Islet of Langerhans (tissue), 1 donor: ENCODE measurements around the gene MORN1.

Experiments
- FAIRE-seq: peaks from one replicate; lab custom pipeline; 2011; peaks lifted over from hg19 to GRCh38; lab: Jason Lieb, UNC

The MORN1 gene

DNA sequence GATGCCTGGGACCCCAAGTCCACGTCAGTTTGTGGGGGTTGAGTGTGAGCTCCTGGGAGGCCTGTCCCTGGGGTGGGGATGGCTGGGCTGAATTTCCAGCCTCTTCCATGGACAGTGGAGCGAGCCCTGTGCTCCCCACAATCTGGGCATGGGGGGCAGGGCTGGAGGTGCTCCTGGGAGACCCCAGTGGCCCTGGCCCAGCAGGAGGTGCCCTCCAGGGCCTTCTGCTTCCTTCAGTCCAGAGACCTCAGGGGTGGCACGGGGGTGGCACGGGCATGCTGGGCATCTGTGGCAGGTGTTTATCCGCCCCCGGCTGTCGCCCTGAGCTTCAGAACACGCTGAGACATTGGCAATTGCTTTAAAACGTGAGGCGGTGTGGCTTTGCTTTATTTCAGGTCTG lies 40.9 kb downstream of the MORN1 start:
- FAIRE-seq: no peak

DNA sequence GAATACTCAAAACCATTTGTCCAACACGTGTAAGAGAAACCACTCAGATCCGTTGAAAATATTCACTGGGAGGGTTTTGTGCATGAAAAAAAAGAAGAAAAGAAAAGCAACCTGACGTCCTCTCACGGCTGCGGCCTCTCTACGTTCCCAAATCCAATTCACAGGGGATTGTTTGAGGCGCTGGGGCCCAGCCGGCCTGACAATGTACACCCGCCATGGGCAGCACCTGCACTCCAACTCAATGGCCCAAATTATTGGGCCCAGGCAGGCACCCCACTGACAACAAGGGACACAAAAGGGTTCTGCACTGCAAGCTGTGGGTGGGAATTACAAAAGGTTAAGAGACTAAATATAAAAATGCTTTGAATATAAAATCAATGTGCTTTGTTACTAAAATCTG lies 41.5 kb downstream of the MORN1 start:
- FAIRE-seq: no peak

DNA sequence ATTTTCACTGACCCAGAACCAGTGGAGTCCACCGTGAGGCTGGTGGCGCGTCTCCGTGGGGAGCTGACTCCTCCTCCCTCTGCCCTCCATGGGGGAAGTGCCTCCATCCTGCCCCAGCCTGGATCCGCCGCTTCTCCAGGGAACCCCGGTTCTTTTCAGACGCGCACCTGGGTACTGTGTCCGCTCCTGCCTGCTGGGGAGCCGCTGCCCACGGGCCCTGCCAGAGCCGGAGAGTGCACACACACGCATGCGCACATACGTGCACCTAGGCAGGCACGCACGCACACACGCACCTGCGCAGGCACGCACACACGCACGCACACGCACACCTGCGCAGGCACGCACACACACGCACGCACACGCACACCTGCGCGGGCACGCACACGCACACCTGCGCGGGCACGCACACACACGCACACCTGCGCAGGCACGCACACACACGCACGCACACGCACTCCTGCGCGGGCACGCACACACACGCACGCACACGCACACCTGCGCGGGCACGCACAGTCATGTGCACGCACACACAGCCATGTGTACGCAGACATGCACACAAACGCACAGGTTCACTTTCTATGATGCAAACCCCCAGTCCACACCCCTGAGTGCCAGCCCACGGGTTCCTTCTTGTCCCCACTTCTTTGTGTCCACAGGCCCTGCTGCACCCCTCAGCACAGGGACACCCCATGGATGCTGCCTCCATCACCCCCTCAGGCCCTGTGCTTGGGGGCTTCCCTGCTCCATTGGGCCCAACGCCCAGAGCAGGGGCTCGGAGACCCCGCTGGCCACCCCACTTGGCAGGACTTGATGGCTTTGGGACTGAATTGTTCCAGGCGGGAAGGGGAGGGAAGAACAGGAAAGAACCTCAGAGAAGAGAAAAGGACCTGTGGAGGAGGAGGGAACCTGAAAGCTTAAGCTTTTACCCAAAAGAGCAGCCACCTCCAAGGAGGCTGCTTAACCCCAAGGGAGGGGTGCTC lies 42.7 kb downstream of the MORN1 start:
- no peak for FAIRE-seq

DNA sequence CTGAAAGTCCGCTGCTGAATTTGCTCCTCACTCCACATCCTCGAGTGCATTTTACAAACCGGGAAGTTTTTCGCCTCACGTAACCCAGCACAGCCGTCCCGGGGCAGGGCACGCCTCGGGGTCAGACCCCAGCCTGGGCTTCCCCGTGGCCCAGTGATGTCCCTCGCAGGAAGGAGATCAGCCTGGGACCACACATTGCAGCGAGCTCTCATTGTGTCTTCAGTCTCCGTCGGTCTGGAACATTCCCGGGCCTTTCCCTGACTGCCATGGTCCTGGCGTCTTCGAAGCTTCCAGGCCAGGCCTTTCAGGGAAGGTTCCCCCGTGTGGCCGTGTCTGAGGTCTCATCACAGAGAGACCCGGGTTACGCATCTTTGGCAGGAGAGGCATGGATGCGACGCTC lies 43.5 kb downstream of the MORN1 start:
- no peak for FAIRE-seq

DNA sequence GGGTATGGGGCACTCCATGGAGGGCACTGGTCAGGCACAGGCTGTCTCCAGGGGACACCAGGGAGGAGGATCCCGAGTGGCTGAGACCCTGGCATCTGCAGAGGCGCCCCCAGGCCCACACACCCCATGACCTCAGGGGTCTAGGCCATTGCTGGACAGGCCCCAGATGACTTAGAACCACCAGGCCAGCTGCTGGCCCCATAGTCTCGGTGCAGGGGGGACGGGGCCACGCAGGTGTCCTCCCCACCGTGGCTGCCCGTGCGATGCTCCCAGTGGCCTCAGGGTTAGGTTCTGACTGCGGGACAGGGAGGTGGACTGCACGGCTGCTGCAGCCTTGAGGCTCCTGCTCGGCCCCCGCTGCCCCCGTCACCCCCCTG lies 44.0 kb downstream of the MORN1 start:
- no peak for FAIRE-seq

DNA sequence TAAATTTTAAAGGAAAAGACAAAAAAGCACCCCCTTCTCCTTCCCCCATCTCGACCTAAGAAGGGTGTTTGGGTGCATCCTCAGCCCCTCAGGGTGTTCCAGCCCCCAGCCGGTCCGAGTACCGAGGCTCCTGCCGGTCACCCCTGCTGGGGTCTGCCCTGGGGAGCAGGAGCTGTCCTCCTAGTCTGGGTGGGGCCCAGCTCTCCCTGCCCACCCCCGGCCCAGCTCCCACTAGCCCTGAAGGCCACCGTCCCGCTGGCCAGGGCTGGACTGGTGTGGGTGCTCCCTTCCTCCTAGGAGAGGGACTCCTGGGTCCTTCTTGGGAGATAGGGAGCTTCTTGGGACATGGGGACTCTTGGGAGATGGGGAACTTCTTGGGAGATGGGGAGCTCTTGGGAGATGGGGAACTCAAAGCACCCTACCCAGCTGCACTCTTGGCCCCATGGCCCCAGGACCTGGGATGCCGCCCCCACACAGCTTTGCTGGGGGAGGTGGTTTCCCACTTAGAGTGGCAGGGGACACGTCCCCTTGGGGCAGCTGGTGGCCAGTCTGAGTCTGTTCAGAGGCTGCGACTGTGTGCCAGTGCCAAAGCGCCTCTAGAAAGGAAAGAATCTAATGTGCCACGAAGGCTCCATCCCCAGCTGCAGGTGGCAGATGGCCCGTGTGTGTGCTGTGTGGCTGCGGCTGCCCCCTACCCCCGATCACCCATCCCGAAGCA lies 44.5 kb downstream of the MORN1 start:
- no peak for FAIRE-seq

DNA sequence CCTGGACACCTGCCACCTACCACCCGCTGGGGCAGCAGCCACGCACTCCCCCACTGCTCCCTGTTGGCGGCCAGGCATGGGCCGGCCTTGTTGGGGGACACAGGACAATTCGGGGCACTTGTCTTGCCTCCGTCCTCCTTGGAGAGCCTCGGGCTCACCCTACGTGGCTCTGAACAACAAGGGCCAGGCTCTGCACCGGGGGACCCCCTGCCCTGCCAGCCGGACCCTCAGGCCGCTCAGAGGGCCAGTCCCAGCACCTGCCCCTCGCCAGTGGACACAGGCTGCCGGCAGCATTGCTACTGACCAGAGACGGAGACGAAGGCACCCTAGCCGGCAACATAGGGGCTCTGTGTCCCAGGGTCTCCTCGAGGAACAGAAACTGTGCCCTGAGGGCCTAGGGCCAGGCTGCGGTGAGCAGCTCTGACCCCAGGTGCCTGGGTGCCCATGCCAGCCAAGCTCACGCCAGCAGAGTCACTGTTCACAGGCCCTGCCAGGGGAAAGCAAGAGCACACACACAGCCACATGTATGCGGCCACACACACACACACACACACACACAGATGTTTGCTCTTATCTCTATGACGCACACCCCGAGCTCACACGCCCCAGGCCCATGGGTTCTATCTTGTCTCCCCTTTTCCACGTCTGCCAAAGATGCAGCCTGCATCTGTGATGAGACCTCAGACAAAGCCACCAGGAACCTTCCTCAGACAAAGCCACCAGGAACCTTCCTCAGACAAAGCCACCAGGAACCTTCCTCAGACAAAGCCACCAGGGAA lies 45.9 kb downstream of the MORN1 start:
- no peak for FAIRE-seq

DNA sequence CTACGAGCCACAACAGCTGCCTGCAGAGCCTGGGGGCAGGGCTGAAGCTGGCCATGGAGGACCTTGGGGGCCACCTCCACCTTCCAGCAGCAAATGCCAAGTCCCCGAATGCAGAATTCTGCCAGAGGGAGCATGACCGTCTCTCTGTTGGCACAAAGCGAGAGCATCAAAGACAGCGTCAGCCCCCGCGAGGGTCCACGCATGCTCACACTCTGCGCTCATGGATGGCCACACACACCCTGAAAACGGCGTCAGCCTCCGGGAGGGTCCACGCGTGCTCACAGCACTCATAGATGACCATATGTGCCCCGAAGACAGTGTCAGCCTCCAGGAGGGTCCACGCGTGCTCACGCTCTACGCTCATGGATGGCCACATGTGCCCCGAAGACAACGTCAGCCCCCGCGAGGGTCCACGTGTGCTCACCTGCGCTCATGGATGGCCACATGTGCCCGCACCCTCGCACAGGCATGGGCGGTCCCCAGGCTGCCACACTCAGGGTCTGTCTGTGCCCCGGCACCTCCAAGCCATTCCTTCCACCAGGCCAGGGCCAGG lies 46.5 kb downstream of the MORN1 start:
- FAIRE-seq: no peak

DNA sequence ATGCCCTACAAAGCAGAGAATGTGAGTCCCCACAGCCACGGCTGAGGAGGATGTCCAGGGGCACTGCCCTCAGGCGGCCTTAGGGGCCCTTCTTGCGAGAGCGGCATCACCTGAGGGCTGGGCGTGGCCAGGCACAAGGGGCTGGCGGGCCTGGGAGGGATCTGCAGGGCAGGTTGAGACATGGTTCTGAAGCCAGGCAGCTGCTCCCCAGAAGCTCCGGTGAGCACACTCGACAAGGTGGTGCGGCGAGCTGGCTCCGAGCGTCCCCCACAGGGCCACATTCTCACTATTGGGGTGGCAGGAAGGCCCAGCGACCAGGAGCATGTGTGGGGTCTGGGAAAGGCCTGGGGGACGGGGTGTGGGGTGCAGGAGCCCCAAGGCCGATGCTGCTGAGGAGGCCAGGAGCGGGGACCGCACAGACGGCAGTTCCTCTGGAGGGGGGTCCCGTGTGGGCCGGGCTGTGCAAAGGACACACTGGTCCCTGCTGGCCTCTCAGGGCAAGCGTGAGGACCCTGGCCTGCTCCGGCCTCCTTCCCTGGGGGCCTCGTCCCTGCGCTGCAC lies 47.2 kb downstream of the MORN1 start:
- no peak for FAIRE-seq

DNA sequence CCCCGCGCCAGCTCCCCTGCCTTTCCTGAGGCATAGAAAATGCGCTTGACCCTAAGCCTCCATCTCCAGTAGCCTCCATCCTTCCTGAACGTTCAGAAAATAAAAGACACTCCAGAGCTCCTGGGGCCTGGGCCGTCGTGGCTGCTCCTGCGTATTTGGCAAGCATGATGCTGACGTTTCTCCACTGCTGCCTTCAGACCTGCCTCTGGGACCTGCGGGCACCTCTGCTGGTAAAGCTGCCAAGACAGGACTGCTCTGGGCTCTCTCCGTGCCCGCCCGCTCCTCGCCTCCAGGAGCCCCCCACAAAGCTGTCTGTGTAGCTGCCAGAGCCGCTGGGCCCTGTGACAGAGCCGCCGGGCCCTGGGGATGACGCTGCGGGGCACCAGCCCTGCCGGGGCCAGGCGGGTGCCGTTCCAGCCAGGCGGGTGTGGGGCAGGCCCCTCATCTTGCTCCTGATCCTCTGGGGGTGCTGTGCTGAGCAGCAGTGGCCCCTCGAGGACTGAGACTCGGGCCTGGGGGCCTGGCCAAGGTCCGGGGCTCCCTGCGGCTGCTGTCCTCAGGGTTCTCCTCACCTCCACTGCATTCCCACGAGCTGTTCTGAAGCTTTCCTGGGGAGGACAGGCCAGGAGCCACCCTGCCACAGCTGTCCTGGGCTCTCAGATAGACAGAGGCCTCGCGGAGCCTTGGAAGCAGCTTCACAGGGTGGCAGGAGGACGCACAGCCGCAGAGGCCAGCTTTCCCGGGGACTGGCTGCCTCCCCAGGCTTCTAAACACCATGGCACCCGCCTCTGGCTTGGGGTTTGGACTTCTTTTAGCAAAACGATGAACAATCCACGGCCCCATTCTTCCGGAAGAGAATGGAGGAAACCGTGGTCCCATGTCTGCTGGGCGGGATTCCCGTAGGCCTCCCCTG lies 48.1 kb downstream of the MORN1 start:
- no peak for FAIRE-seq

DNA sequence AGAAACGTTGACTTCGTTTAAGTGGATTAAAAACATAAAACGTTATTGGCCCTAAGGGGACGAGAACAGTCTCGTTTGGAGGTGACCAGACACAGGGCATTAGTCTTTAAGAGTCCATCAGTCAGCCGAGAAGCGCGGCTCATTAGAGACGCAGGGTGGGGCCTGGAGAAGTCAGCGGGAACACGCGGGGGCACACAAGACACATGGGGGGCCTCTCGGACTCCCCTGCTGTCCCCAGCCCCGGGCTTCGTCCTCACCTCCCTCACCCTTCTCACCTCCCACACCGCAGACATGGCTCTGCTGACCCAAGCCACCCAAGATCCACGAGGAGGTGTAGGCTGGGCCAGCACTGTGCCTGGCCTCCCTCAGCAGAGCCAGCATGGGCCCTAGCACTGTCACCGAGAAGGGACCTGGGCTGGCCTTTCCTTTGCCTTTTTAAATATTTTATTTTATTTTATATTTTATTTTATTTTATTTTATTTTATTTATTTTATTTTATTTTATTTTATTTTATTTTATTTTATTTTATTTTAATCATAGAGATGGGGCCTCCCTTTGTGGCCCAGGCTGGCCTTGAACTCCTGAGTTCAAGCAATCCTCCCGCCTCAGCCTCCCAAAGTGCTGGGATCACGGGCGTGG lies 48.9 kb downstream of the MORN1 start:
- no peak for FAIRE-seq

DNA sequence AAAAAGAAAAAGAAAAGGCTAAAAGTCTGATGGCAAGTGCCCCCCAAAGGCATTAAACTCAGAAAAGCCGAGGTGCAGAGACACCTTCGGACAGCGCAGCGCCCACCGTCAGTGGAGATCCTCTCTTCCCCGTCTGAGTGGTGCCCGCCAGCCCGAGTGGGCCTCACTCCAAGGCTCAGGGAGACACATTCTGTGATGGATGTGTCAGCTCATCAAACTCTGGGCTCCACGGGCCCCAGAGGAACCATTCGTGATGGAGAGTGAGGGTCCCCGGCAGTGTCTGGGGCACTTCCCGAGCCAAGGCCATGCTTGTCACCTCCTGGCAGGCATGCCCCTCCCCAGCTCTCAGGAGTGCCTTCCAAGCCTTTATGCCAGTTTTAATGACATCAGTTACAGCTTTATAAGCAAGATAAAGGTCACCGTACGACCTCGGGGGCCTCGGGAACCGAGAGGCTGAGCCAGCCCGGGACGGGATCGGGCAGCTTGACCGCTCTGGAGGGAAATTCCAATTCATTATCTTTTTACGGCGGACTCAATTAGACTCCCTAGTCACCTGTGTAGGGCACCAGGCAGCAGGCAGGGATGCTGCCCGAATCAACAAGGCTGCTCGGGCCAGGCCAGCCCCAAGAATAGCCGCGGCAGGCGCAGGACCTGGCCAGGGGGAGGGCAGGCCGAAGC lies 49.5 kb downstream of the MORN1 start:
- FAIRE-seq: no peak

DNA sequence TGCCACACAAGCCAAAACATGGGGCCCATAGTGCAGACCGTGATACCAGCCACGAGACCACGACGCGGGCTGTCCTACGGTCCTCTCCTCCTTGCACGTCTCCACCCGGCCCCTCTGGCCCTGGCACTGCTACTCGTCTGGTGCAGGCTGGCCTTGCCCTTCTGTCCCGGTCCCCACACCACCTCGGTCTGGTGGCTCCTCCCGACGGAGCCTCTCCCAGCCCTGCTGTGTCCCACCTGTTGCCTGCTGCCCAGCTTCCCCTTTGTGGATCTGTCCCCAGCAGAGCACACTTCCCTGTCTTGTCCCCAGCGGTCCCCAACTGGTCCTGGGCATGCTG lies 50.5 kb downstream of the MORN1 start:
- FAIRE-seq: no peak

DNA sequence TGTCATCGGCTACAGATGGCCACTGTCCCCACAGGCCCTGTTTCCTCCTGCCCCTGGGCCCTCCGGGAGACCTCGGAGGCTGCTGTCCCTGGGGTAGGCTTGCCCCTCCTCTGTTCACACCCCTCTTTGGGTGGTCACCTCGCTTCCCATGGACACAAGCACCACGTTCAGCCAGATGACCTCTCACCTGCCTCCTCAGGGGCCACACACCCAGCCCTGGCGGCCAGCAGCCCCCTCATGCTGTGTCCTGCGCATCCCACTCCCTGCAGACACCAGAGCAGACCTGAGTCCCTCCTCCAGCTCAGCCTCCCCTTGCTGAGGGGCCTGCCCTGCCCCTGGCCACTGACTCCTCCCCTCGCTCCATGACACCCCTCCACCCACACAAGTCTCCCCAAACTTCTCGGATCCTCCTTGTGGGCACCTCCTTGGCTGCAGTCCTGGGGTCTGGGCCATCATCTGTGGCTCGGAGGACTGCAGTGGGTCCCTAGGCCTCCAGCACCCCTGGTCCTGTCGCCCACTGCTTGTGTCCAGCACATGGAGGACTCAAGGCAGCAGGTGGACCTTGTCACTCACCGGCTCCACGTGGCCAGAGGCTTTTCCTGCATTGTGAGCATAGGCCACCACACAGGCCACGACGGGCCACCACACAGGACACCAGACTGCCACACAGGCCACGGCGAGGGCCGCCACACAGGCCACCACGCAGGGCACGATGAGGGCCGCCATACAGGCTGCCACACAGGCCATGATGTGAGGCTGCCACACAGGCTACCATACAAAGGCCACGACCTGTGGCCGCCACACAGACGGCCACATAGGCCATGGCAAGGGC lies 51.1 kb downstream of the MORN1 start:
- FAIRE-seq: no peak

DNA sequence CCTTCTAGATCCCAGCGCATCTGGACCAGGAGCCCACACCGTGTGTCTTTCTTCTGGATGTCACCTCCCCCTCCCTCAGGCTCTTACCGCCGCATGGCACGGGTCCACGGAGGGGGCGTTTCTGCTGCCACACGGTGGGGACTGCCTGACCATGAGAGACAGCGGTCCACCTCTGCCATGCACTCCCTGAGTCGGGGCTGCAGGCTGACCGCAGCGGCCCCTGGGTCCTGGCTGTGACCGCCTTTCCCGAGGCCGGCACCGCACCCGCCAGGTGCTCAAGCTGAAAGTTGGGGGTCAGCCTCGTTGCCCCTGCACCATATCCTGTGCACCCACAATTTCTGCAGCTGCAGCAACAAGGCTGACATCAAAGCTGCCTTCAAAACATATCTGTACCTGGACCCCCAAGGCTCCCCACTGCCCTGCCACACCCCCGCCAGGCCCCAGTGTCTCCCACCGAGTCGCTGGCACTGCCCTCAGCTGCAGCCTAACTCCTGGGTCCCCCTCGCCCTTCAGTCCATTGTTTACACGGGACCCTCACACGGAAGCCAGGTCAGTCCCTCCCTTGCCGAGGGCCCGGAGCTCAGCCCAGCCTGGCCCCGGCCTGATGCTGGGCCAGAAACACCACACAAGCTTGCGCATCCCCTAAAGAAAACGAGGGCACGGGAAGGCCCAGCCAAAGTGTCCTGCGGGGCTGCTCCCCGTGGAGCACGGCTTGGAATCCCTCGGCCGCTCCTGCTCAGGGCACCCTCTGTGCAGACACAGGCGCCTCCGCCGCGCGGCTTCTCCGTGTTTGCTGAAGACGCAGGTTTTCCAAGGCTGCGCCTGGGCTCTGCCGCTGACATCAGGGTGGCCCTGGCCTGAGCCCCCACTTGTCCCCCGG lies 51.9 kb downstream of the MORN1 start:
- FAIRE-seq: no peak

DNA sequence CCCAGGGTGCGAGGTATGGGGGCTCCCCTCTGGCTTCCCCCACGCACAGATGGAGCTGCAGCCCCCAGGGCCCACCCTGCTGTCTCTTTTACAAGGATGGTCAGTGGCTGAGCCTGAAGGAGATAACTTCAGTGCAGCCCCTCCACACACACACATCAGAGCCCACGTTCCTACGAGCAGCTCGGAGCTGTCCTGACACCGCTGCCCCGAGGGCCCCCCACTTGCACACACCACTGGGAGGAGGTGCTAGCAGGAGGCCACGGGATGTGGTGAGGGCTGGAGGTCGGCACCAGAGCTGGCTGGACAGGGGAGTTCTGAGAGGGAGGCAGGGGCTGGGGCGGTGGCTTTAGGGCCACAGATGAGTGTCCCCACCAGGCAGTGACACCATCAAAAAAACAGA lies 53.9 kb downstream of the MORN1 start:
- FAIRE-seq: no peak

DNA sequence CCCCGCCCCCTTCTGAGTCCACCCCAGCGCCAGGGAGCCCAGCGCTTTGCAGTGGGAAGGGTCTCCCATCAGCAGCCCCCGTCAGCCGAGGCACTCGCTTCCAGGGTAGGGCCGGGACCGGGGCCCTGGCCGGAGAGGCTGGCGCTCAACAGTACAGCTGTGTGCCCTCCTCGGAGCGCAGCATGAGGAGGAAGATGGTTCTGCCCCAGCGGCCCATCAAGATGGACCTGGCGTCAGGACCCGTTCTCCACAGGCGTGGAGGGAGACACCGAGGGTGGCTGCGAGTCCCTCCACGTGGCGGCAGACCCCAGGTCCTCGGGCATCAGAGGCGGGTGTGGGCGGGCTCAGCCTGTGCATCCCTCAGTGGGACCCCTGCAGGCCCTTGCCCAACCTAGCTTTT lies 54.3 kb downstream of the MORN1 start:
- no peak for FAIRE-seq

DNA sequence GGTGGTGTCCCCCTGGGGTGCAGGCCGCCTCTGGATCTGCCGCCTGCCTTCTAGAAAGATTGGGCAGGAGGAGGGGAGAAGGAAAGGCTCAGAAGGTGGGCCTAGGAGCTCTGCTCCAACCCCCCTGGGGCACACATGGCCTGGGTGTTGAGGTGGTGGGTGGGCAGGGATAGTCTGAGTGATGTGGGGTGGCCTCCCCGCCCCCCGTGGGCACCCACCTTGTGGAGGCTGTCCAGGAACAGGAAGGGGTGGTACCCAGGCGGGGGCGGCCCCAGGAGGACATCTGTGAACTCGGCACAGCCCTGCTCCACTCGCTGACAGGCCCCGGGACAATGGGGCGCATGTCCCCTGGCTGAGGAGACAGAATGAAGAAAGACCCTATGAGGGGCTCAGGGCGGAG lies 54.9 kb downstream of the MORN1 start:
- FAIRE-seq: no peak
